HepG2 (cell line): ENCODE measurements around the gene SDR42E2. TPM values are rescaled to one million over a fixed set of nuclear protein-coding genes. Genes with fewer than 3 reads are reported as not detected.
A peak's percentile ranks its signal among the peaks of the same experiment; 100 is the strongest.

ENCODE experiments used
- ATAC-seq: fragments of 200-7000 bp; cut with Tn5 transposase; 3 replicates; pipeline ENCODE4 v1.9.1; 2020; ENCODE audit warnings: mild to moderate bottlenecking, moderate library complexity
- BruUV-seq: library from RNA; stranded (reverse); fragments of 400-500 nt; replicated peaks from 2 replicates; lab custom pipeline; 2021; lab: Mats Ljungman, UMichigan
- CTCF ChIA-PET: fragments of 300-600 bp; formaldehyde crosslinking; extraction: SDS; loops from one replicate; lab custom pipeline; 2021; ENCODE audit warnings: low total read pairs, inconsistent platforms, low intra/inter-chr PET ratio; lab: Yijun Ruan, JAX
- POLR2A ChIA-PET: fragments of 350-600 bp; sonication (Branson Sonifier 250); formaldehyde crosslinking; loops from one replicate; lab custom pipeline; 2020; ENCODE audit warnings: antibody characterized with exemption, inconsistent platforms; lab: Yijun Ruan, JAX
- DNase-seq: peaks from one replicate; pipeline ENCODE4 v3.0.0-alpha.2; 2015; ENCODE audit warnings: low spot score
- FAIRE-seq: peaks from 3 replicates; lab custom pipeline; 2011; peaks lifted over from hg19 to GRCh38; lab: Jason Lieb, UNC
- H2AFZ ChIP-seq: one replicate; pipeline ENCODE4 v1.6.1; 2011; ENCODE audit warnings: low read length, inconsistent platforms
- H3K27ac ChIP-seq: fragments of 300-600 bp; 3 replicates; pipeline ENCODE4 v1.8.0; 2011; ENCODE audit warnings: mixed run types, mild to moderate bottlenecking, mixed read lengths, low read length, inconsistent platforms; ENCODE audit not compliant: insufficient read depth; ENCODE audit errors: extremely low read length
- H3K27me3 ChIP-seq, 2 experiments: fragments of 200-600 bp in 1 of 2; 2 replicates in 1 of 2; 3 replicates in 1 of 2; pipeline versions ENCODE4 v1.6.0 to v1.8.0; 2011; ENCODE audit warnings: low read length in 2 of 2, mild to moderate bottlenecking in 2 of 2, moderate library complexity in 2 of 2, inconsistent platforms in 1 of 2; ENCODE audit not compliant: insufficient read depth in 2 of 2, control insufficient read depth in 1 of 2
- H3K36me3 ChIP-seq, 2 experiments: fragments of 200-600 bp in 1 of 2; replicated peaks in 1 of 2; 2 replicates in 1 of 2; 3 replicates in 1 of 2; pipeline versions ENCODE4 v1.5.1 to v1.8.0; 2011; ENCODE audit warnings: low read length in 2 of 2, inconsistent platforms in 1 of 2; ENCODE audit not compliant: insufficient read depth in 2 of 2, control insufficient read depth in 1 of 2
- H3K4me1 ChIP-seq: 2 replicates; pipeline ENCODE4 v1.5.1; 2012; ENCODE audit warnings: low read length, inconsistent platforms; ENCODE audit not compliant: insufficient read depth
- H3K4me2 ChIP-seq: 2 replicates; pipeline ENCODE4 v1.6.0; 2011; ENCODE audit warnings: low read depth, low read length, inconsistent platforms
- H3K4me3 ChIP-seq, 3 experiments: fragments of 200-600 bp in 1 of 3; sonication (generic), shearing (Covaris generic) in 1 of 3; replicated peaks in 1 of 3; 2 replicates each; pipeline ENCODE4 v1.5.1; 2011 to 2016; ENCODE audit warnings: low read length in 3 of 3, inconsistent platforms in 2 of 3, low read depth in 2 of 3, mild to moderate bottlenecking in 2 of 3, control low read depth in 1 of 3, mixed read lengths in 1 of 3; ENCODE audit not compliant: insufficient read depth in 1 of 3
- H3K79me2 ChIP-seq: one replicate; pipeline ENCODE4 v1.6.1; 2011; ENCODE audit warnings: low read length, inconsistent platforms; ENCODE audit not compliant: insufficient read depth
- H3K9ac ChIP-seq: 2 replicates; pipeline ENCODE4 v1.6.0; 2011; ENCODE audit warnings: mild to moderate bottlenecking, low read depth, low read length, inconsistent platforms; ENCODE audit not compliant: insufficient read depth
- H3K9me3 ChIP-seq: 2 replicates; pipeline ENCODE4 v1.5.1; 2012; ENCODE audit warnings: mild to moderate bottlenecking, low read length
- H4K20me1 ChIP-seq: 2 replicates; pipeline ENCODE4 v1.6.0; 2011; ENCODE audit warnings: inconsistent platforms, mild to moderate bottlenecking, low read length, moderate library complexity; ENCODE audit not compliant: insufficient read depth
- ELF4 ChIP-seq: sonication (generic); formaldehyde crosslinking; IDR thresholded peaks from 2 replicates; pipeline ENCODE4 v1.5.0; 2020; ENCODE audit warnings: missing genetic modification reagents, mild to moderate bottlenecking, moderate library complexity, borderline replicate concordance
- HDAC1 ChIP-seq: sonication (generic); formaldehyde crosslinking; IDR thresholded peaks from 2 replicates; pipeline ENCODE4 v1.5.1; 2020; ENCODE audit warnings: mild to moderate bottlenecking, missing genetic modification reagents
- HMGA1 ChIP-seq: sonication (generic); formaldehyde crosslinking; conservative IDR thresholded peaks from 2 replicates; pipeline ENCODE4 v1.4.0; 2020; ENCODE audit warnings: missing genetic modification reagents
- JUNB ChIP-seq: sonication (generic); formaldehyde crosslinking; IDR thresholded peaks from 2 replicates; pipeline ENCODE4 v1.8.0; 2022; ENCODE audit warnings: missing genetic modification reagents, mild to moderate bottlenecking, borderline replicate concordance
- SRF ChIP-seq: IDR thresholded peaks from 2 replicates; pipeline ENCODE4 v1.6.1; 2011; ENCODE audit warnings: mild to moderate bottlenecking, low read depth, low read length, moderate library complexity
- SRY ChIP-seq: sonication (generic); formaldehyde crosslinking; IDR thresholded peaks from 2 replicates; pipeline ENCODE4 v1.8.0; 2022; ENCODE audit warnings: mild to moderate bottlenecking, missing genetic modification reagents
- TERF1 ChIP-seq: sonication (generic); formaldehyde crosslinking; IDR thresholded peaks from 2 replicates; pipeline ENCODE4 v1.8.0; 2022; ENCODE audit warnings: mild to moderate bottlenecking, missing genetic modification reagents, moderate library complexity
- ZBTB21 ChIP-seq: sonication (generic); formaldehyde crosslinking; IDR thresholded peaks from 2 replicates; pipeline ENCODE4 v1.4.0; 2020; ENCODE audit warnings: missing genetic modification reagents
- ZBTB7A ChIP-seq: sonication (generic); formaldehyde crosslinking; IDR thresholded peaks from 2 replicates; pipeline ENCODE4 v1.8.0; 2022; ENCODE audit warnings: mild to moderate bottlenecking, missing genetic modification reagents
- ZBTB8A ChIP-seq: sonication (generic); formaldehyde crosslinking; IDR thresholded peaks from 2 replicates; pipeline ENCODE4 v1.4.0; 2020; ENCODE audit warnings: mild to moderate bottlenecking, low read depth, missing genetic modification reagents, borderline replicate concordance
- ZMAT5 ChIP-seq: sonication (generic); formaldehyde crosslinking; IDR thresholded peaks from 2 replicates; pipeline ENCODE4 v1.5.0; 2020; ENCODE audit warnings: mild to moderate bottlenecking, low read depth, missing genetic modification reagents, borderline replicate concordance
- ZMYM4 ChIP-seq: sonication (generic); formaldehyde crosslinking; IDR thresholded peaks from 2 replicates; pipeline ENCODE4 v1.8.1; 2023; ENCODE audit warnings: mild to moderate bottlenecking, missing genetic modification reagents
- ZNF224 ChIP-seq: sonication (generic); formaldehyde crosslinking; IDR thresholded peaks from 2 replicates; pipeline ENCODE4 v1.5.0; 2020; ENCODE audit warnings: mild to moderate bottlenecking, missing genetic modification reagents
- ZNF431 ChIP-seq: sonication (generic); formaldehyde crosslinking; IDR thresholded peaks from 2 replicates; pipeline ENCODE4 v1.9.0; 2022; ENCODE audit warnings: missing genetic modification reagents, low read depth, mild to moderate bottlenecking, borderline replicate concordance
- ZNF501 ChIP-seq: sonication (generic); formaldehyde crosslinking; IDR thresholded peaks from 2 replicates; pipeline ENCODE4 v1.5.1; 2020; ENCODE audit warnings: mild to moderate bottlenecking, moderate library complexity, missing genetic modification reagents
- ZNF546 ChIP-seq: sonication (generic); formaldehyde crosslinking; conservative IDR thresholded peaks from 2 replicates; pipeline ENCODE4 v1.8.1; 2023; ENCODE audit warnings: mild to moderate bottlenecking, missing genetic modification reagents
- ZNF576 ChIP-seq: sonication (generic); formaldehyde crosslinking; IDR thresholded peaks from 2 replicates; pipeline ENCODE4 v1.4.0; 2020; ENCODE audit warnings: mild to moderate bottlenecking, missing genetic modification reagents
- ZNF709 ChIP-seq: sonication (generic); formaldehyde crosslinking; IDR thresholded peaks from 2 replicates; pipeline ENCODE4 v1.5.0; 2020; ENCODE audit warnings: mild to moderate bottlenecking, missing genetic modification reagents
- ZNF747 ChIP-seq: sonication (generic); formaldehyde crosslinking; IDR thresholded peaks from 2 replicates; pipeline ENCODE4 v1.8.1; 2023; ENCODE audit warnings: missing genetic modification reagents, mild to moderate bottlenecking, borderline replicate concordance
- WGBS: methylation state at CpG from one replicate; pipeline ENCODE4 v1.1.6; 2017; ENCODE audit warnings: low lambda C conversion rate; 5-methylcytosine and 5-hydroxymethylcytosine counted together
- in situ Hi-C: cut with HindIII; loops from 2 replicates; pipeline ENCODE4 v1.10.0; 2017; ENCODE audit warnings: low pct_unique_long_range_greater_than_20kb; ENCODE audit not compliant: extremely low pct_ligation_motif_present
- intact Hi-C: fragments of 100-400 bp; cut with micrococcal nuclease; formaldehyde crosslinking; loops from one replicate; pipeline ENCODE4 v1.10.0; 2022; ENCODE audit not compliant: unreplicated experiment
- polyA plus RNA-seq, 8 experiments: library from polyadenylated mRNA; depleted of rRNA in 3 of 8; stranded (reverse) in 7 of 8; unstranded in 1 of 8; fragments of >200 nt; fragmentation: Illumina TruSeq in 4 of 8; extraction: Trizol in 4 of 8; gene quantifications; 2 replicates each; pipeline versions ENCODE4 v1.2.1 to v1.2.3, GENCODE V29; 2011 to 2016; ENCODE audit warnings: low read depth in 4 of 8, missing spikeins in 1 of 8, mixed read lengths in 1 of 8; ENCODE audit not compliant: insufficient read depth in 1 of 8
- total RNA-seq, 5 experiments: library from RNA; depleted of rRNA; stranded (reverse); fragments of >200 nt; fragmentation: Illumina TruSeq; extraction: Trizol; gene quantifications; 2 replicates each; pipeline ENCODE4 v1.2.3, GENCODE V29; 2016; ENCODE audit warnings: low read depth in 1 of 5

Gene SDR42E2
- total and polyA plus RNA-seq, 2 of the 13 experiments (the other 11 are each of a cell fraction or from before 2014, with no cell fraction given), result 0.05 to 0.11 TPM

- in situ Hi-C loops, result no loop called here
- Histone ChIP-seq H3K27ac (no peak overlapping the region), H3K27me3 (no peaks in the 10 kb centered on the region), H3K4me2 (no peak overlapping the region), H3K9ac (no peak overlapping the region), H3K4me1 (peaks cover 20% of the 10 kb centered on the region), H2AFZ (no peak overlapping the region), H3K36me3 (peaks cover 19 to 31% of the 10 kb centered on the region in 2 experiments; a peak in 4 of 5 replicates), H4K20me1 (no peaks in the 10 kb centered on the region), H3K79me2 (peaks cover 9% of the 10 kb centered on the region), H3K9me3 (no peaks in the 10 kb centered on the region), H3K4me3 (no peak overlapping the region)
- BruUV-seq, result no TSS peak
- FAIRE-seq, result no peak
- DNase-seq, result no peak
- TF ChIP-seq JUNB (CRISPR knock-in tag), result peak; percentile 37; the same call in 1 of the 2 replicates
- TF ChIP-seq SRY (CRISPR knock-in tag), result no peak
- 97% methylated on average over 1 of the region's 1 CpG for WGBS
- intact Hi-C loops, result no loop called here
- ATAC-seq, result peak; percentile 31; the same call in 1 of the 3 replicates
- CTCF ChIA-PET, result no interaction called here
- POLR2A ChIA-PET, result no interaction called here
Observed at GRCh38 chr16:22222998-22223397, 60.7 kb downstream of the SDR42E2 start.

- BruUV-seq, result no TSS peak
- no peak overlapping the region for H2AFZ ChIP-seq
- H3K4me3 ChIP-seq, result no peak overlapping the region
- H4K20me1 ChIP-seq, result no peaks in the 10 kb centered on the region
- CTCF ChIA-PET, result no interaction called here
- no peak for FAIRE-seq
- intact Hi-C loops (no loop called here), in situ Hi-C loops (no loop called here)
- no peak for ATAC-seq
- H3K27me3 ChIP-seq, result no peaks in the 10 kb centered on the region
- H3K27ac ChIP-seq, result no peak overlapping the region
- no peak for TF ChIP-seq ZNF747
- TF ChIP-seq HMGA1 (CRISPR knock-in tag), result no peak
- TF ChIP-seq ZBTB21 (CRISPR knock-in tag), result no peak
- no peak for TF ChIP-seq ZMYM4 (CRISPR knock-in tag)
- TF ChIP-seq ZNF546 (CRISPR knock-in tag), result no peak
- TF ChIP-seq ZBTB7A (CRISPR knock-in tag), result no peak
- no peak for TF ChIP-seq ZNF576 (CRISPR knock-in tag)
- TF ChIP-seq ZMAT5 (CRISPR knock-in tag), result no peak
- TF ChIP-seq ZBTB8A, result no peak
- TF ChIP-seq ZNF431 (CRISPR knock-in tag), result no peak
- no peak for TF ChIP-seq TERF1 (CRISPR knock-in tag)
- TF ChIP-seq ZNF224 (CRISPR knock-in tag), result no peak
- TF ChIP-seq ELF4 (CRISPR knock-in tag), result no peak
- no peak for TF ChIP-seq ZNF501 (CRISPR knock-in tag)
- no peak for TF ChIP-seq SRF
- TF ChIP-seq ZNF709 (CRISPR knock-in tag), result no peak
- TF ChIP-seq HDAC1 (CRISPR knock-in tag), result no peak
- POLR2A ChIA-PET, result interaction anchor here (1.7 kb wide), 1 partner anchor 19 kb away, joined by 7 read pairs; the partner anchor contains the start of gene EEF2K
- WGBS, result 97% methylated on average over 7 of the region's 7 CpGs
- no peak overlapping the region for H3K9ac ChIP-seq
- H3K79me2 ChIP-seq, result peaks cover 7% of the 10 kb centered on the region
- DNase-seq, result no peak
- peaks cover 18 to 42% of the 10 kb centered on the region in 2 experiments for H3K36me3 ChIP-seq
- no peaks in the 10 kb centered on the region for H3K9me3 ChIP-seq
- H3K4me1 ChIP-seq, result peaks cover 10% of the 10 kb centered on the region
- H3K4me2 ChIP-seq, result no peak overlapping the region
Observed at GRCh38 chr16:22225060-22225459, 62.8 kb downstream of the SDR42E2 start.
